GM12875 (cell line): ENCODE data around the gene LAT.

ENCODE experiments used
- H3K4me3 ChIP-seq: one replicate; pipeline ENCODE4 v1.5.1; 2011; ENCODE audit warnings: low read depth, low read length, control low read depth
- TF ChIP-seq, protein P1 (sequence below): IDR thresholded peaks from 2 replicates; pipeline ENCODE4 v1.5.1; 2011; ENCODE audit warnings: low read depth, mild to moderate bottlenecking, control low read depth, inconsistent platforms, low read length, moderate library complexity, borderline replicate concordance; ENCODE audit not compliant: insufficient read depth

Gene LAT

DNA sequence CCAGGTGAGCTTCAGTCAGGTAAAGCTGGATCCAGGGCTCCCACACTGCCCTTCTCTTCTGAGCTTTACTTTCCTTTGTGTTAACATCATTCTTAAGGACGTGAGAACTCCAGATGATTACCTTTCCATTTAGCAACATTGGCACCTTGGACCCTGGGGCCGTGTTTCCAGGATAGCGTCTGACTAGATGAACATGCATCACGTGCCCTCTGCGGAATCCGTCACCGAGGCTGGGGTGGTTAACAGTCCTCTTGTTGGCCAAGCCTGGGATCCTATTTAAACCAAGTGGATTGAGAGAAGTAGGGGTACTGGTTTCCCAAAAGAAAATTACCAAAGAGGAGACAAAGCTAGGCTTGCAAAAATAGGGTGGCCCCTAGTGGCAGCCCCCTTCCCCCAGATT, 3.9 kb upstream of the LAT start:
- H3K4me3 ChIP-seq = no peak overlapping the region
- TF ChIP-seq, protein P1, sequence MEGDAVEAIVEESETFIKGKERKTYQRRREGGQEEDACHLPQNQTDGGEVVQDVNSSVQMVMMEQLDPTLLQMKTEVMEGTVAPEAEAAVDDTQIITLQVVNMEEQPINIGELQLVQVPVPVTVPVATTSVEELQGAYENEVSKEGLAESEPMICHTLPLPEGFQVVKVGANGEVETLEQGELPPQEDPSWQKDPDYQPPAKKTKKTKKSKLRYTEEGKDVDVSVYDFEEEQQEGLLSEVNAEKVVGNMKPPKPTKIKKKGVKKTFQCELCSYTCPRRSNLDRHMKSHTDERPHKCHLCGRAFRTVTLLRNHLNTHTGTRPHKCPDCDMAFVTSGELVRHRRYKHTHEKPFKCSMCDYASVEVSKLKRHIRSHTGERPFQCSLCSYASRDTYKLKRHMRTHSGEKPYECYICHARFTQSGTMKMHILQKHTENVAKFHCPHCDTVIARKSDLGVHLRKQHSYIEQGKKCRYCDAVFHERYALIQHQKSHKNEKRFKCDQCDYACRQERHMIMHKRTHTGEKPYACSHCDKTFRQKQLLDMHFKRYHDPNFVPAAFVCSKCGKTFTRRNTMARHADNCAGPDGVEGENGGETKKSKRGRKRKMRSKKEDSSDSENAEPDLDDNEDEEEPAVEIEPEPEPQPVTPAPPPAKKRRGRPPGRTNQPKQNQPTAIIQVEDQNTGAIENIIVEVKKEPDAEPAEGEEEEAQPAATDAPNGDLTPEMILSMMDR = no peak

DNA sequence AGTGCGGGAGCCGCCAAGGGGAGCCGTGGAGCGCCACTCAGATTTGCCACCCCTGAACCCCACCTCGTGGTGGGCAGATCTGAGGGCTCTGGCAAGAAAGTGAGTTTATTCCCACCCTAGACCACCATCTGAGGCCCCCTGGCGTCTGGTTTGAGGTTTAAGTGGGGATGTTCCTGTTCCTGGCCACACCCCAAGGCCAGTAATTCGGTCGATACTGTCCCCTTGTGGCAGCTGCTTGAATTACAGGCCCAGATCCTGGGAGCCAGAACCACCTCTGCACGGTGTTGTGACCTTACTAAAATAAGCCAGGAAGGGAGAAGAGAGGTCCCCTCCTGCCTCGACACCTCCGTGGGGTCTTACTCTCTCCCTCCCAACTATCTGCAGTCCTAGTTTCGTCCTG, 3.3 kb upstream of the LAT start:
- H3K4me3 ChIP-seq = no peak overlapping the region
- TF ChIP-seq, protein P1 = peak; percentile 83

GRCh38 chr16:28982418-28982817, 2.4 kb upstream of the LAT start:
- H3K4me3 ChIP-seq = no peak overlapping the region
- TF ChIP-seq, protein P1 = no peak

DNA sequence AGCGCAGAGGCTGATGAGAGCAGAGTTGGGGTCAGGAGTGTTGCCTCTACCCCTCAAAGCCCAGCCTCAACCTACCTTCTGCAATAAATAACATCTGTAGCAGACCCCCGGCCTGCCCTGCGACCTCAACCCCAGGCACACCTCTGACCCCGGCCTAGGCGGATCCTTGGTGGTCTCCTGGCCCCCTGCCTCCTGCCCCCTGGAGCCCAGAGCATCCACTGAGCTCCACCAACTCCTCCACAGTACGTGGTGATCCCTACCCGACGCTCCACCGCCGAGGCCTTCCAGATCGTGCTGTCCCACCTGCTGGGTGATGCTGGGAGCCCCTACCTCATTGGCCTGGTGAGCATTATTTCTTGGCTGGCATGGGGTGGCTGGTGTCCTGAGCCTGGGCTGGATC, 1.9 kb upstream of the LAT start:
- TF ChIP-seq, protein P1 = no peak
- H3K4me3 ChIP-seq = no peak overlapping the region

GRCh38 chr16:28983644-28984043, 1.2 kb upstream of the LAT start:
- TF ChIP-seq, protein P1 = no peak
- no peak overlapping the region for H3K4me3 ChIP-seq

DNA sequence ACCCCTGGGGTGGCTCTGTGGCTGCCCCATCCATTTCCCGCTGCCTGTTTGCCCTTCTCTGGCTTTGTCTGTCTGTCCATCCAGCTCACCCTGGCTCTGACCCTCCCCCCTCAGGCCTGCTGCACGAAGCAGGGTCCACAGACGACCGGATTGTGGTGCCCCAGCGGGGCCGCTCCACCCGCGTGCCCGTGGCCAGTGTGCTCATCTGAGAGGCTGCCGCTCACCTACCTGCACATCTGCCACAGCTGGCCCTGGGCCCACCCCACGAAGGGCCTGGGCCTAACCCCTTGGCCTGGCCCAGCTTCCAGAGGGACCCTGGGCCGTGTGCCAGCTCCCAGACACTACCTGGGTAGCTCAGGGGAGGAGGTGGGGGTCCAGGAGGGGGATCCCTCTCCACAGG, 761 bp upstream of the LAT start:
- no peak overlapping the region for H3K4me3 ChIP-seq
- TF ChIP-seq, protein P1 = no peak

DNA sequence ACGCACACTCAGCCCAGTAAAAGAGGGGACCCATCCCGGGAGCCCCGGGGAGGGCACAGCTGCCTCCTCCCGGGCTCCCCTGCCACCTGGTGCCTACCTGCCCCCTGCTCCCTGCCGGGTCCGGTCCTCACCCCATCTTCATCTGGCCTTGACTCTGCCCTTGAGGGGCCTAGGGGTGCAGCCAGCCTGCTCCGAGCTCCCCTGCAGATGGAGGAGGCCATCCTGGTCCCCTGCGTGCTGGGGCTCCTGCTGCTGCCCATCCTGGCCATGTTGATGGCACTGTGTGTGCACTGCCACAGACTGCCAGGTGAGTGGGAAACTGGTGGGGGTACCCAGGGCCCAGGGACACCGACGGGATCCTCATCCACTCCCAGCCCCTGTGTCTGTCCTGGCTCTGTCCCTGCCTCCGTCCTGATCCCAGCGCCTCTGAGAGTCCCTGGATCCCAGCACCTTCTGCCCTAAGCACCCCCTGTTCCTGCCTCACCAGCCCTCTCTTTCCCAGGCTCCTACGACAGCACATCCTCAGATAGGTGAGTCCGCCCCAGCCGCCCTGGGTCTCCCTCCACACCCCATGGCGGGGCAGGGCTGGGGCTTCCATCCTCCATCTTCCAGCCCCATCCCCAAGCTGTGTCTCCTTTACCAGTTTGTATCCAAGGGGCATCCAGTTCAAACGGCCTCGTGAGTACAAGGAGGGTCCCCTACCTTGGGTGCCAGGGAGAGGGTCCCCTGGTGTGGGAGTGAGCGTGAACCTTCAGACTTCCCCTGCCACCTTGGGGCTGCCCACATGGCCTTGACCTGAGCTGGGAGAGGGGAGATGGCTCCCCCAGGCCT, 574 bp downstream of the LAT start:
- TF ChIP-seq, protein P1 = no peak
- peak overlapping the region; percentile 45 for H3K4me3 ChIP-seq
